SK-N-MC (cell line): ENCODE results near the gene NEXMIF.
"Not testable (repeated sequence)": the region's sequence is repeated elsewhere in the genome, so short reads cannot be mapped to it uniquely, and the experiment has no call there.

Experiments used
- DNase-seq: peaks from one replicate; pipeline ENCODE4 v3.0.0-alpha.2; 2011; ENCODE audit warnings: low read depth, low spot score
- H3K27ac ChIP-seq: fragments of 200-600 bp; sonication (generic); 2 replicates; pipeline ENCODE4 v1.5.1; 2016; ENCODE audit warnings: mixed run types
- H3K36me3 ChIP-seq: fragments of 200-600 bp; sonication (generic); 2 replicates; pipeline ENCODE4 v1.6.1; 2017; ENCODE audit warnings: antibody characterized with exemption, low read length, mixed read lengths; ENCODE audit not compliant: insufficient read depth
- H3K4me3 ChIP-seq: fragments of 200-600 bp; sonication (generic); 2 replicates; pipeline ENCODE4 v1.5.1; 2016
- H3K9ac ChIP-seq: fragments of 200-600 bp; sonication (generic); 2 replicates; pipeline ENCODE4 v1.8.0; 2017; ENCODE audit warnings: mixed run types, mixed read lengths; ENCODE audit not compliant: insufficient read length
- H3K9me3 ChIP-seq: fragments of 200-600 bp; sonication (generic); 2 replicates; pipeline ENCODE4 v1.6.1; 2017; ENCODE audit warnings: low read depth, mild to moderate bottlenecking, antibody characterized with exemption, low read length, moderate library complexity, mixed read lengths
- EZH2 ChIP-seq: fragments of 200-600 bp; sonication (generic); IDR thresholded peaks from one replicate; pipeline ENCODE4 v1.6.1; 2017; ENCODE audit warnings: antibody characterized with exemption
- FOXP2 ChIP-seq: optimal IDR thresholded peaks from 2 replicates; pipeline ENCODE3; 2011; ENCODE audit warnings: mild to moderate bottlenecking, moderate library complexity; ENCODE audit not compliant: insufficient read depth; ENCODE audit errors: extremely low read length, control extremely low read depth
- POLR2AphosphoS5 ChIP-seq: IDR thresholded peaks from 2 replicates; pipeline ENCODE4 v1.6.1; 2012; ENCODE audit warnings: mild to moderate bottlenecking, low read depth, low read length, borderline replicate concordance

Gene NEXMIF

GRCh38 chrX:74911494-74911893 is 13.8 kb downstream of the NEXMIF start:
- no peak overlapping the region for H3K27ac ChIP-seq

GRCh38 chrX:74906417-74906816 is 18.8 kb downstream of the NEXMIF start:
- no peak for DNase-seq
- Histone ChIP-seq H3K9me3 (no peaks in the 10 kb centered on the region), H3K36me3 (no peaks in the 10 kb centered on the region), H3K4me3 (no peak overlapping the region), H3K9ac (no peak overlapping the region), H3K27ac (no peak overlapping the region)
- no peak for TF ChIP-seq FOXP2
- TF ChIP-seq POLR2AphosphoS5, result no peak

More at GRCh38 chrX:74911494-74911893, 13.8 kb downstream of the NEXMIF start:
- no peak for DNase-seq
- H3K9ac ChIP-seq, result no peak overlapping the region
- no peak overlapping the region for H3K4me3 ChIP-seq
- TF ChIP-seq EZH2 (no peak), POLR2AphosphoS5 (no peak), FOXP2 (no peak)
- no peaks in the 10 kb centered on the region for H3K36me3 ChIP-seq
- no peaks in the 10 kb centered on the region for H3K9me3 ChIP-seq

- H3K4me3 ChIP-seq, result no peak overlapping the region
- H3K36me3 ChIP-seq, result no peaks in the 10 kb centered on the region
- no peak overlapping the region for H3K9ac ChIP-seq
- H3K27ac ChIP-seq, result no peak overlapping the region
- no peak for DNase-seq
- H3K9me3 ChIP-seq, result no peaks in the 10 kb centered on the region
- no peak for TF ChIP-seq POLR2AphosphoS5
- TF ChIP-seq FOXP2, result no peak
- TF ChIP-seq EZH2, result no peak
These were observed 22.4 kb downstream of the NEXMIF start for GRCh38 chrX:74902806-74903205.

GRCh38 chrX:74892561-74892960 is 32.7 kb downstream of the NEXMIF start:
- no peak for DNase-seq
- no peaks in the 10 kb centered on the region for H3K36me3 ChIP-seq
- H3K4me3 ChIP-seq, result no peak overlapping the region
- TF ChIP-seq POLR2AphosphoS5 (no peak), EZH2 (no peak), FOXP2 (no peak)
- no peak overlapping the region for H3K27ac ChIP-seq
- H3K9ac ChIP-seq, result no peak overlapping the region
- H3K9me3 ChIP-seq, result no peaks in the 10 kb centered on the region

GRCh38 chrX:74890676-74891430 is 34.4 kb downstream of the NEXMIF start:
- TF ChIP-seq POLR2AphosphoS5, result no peak
- TF ChIP-seq FOXP2, result no peak
- no peak for TF ChIP-seq EZH2
- Histone ChIP-seq H3K9me3 (no peaks in the 10 kb centered on the region), H3K27ac (no peak overlapping the region), H3K4me3 (no peak overlapping the region), H3K36me3 (no peaks in the 10 kb centered on the region), H3K9ac (no peak overlapping the region)
- no peak for DNase-seq

- H3K4me3 ChIP-seq, H3K9ac ChIP-seq, H3K27ac ChIP-seq, H3K9me3 ChIP-seq, H3K36me3 ChIP-seq, DNase-seq: not testable (repeated sequence)
These were observed 42.9 kb downstream of the NEXMIF start for GRCh38 chrX:74882383-74882782.

- no peak for TF ChIP-seq FOXP2
- no peak for TF ChIP-seq POLR2AphosphoS5
- no peak for TF ChIP-seq EZH2
- no peak overlapping the region for H3K9ac ChIP-seq
- DNase-seq, result no peak
- no peak overlapping the region for H3K4me3 ChIP-seq
- H3K9me3 ChIP-seq, result no peaks in the 10 kb centered on the region
- no peaks in the 10 kb centered on the region for H3K36me3 ChIP-seq
- no peak overlapping the region for H3K27ac ChIP-seq
These were observed 59.5 kb downstream of the NEXMIF start for GRCh38 chrX:74865725-74866124.

- Histone ChIP-seq H3K27ac (no peak overlapping the region), H3K4me3 (no peak overlapping the region), H3K36me3 (no peaks in the 10 kb centered on the region), H3K9ac (no peak overlapping the region), H3K9me3 (no peaks in the 10 kb centered on the region)
- no peak for DNase-seq
- TF ChIP-seq FOXP2 (no peak), POLR2AphosphoS5 (no peak), EZH2 (no peak)
These were observed 72.0 kb downstream of the NEXMIF start for GRCh38 chrX:74853255-74853654.

GRCh38 chrX:74835566-74835965 is 89.7 kb downstream of the NEXMIF start:
- H3K27ac ChIP-seq, result no peak overlapping the region
- no peak overlapping the region for H3K9ac ChIP-seq
- H3K36me3 ChIP-seq, result no peaks in the 10 kb centered on the region
- H3K9me3 ChIP-seq, result no peaks in the 10 kb centered on the region
- DNase-seq, result no peak
- no peak overlapping the region for H3K4me3 ChIP-seq
- TF ChIP-seq FOXP2 (no peak), EZH2 (no peak), POLR2AphosphoS5 (no peak)

- not testable (repeated sequence) for H3K4me3 ChIP-seq, DNase-seq, H3K9ac ChIP-seq
These were observed 105.5 kb downstream of the NEXMIF start for GRCh38 chrX:74819797-74820196.

More at GRCh38 chrX:74819797-74820196, 105.5 kb downstream of the NEXMIF start:
- not testable (repeated sequence) for H3K9me3 ChIP-seq, H3K27ac ChIP-seq, H3K36me3 ChIP-seq
